Caco-2 (cell line): ENCODE measurements around the gene SLC1A3. TPM values are rescaled to one million over a fixed set of nuclear protein-coding genes. Genes with fewer than 3 reads are reported as not detected.

Experiments used
- BruUV-seq: library from RNA; stranded (reverse); fragments of 400-500 nt; replicated peaks from 2 replicates; lab custom pipeline; 2021; lab: Mats Ljungman, UMichigan
- CTCF ChIA-PET: fragments of 300-600 bp; sonication (Branson Sonifier 250); formaldehyde crosslinking; loops from one replicate; lab custom pipeline; 2022; ENCODE audit warnings: antibody characterized with exemption; lab: Charles Lee
- POLR2A ChIA-PET: fragments of 300-600 bp; sonication (Branson Sonifier 250); formaldehyde crosslinking; loops from one replicate; lab custom pipeline; 2022; ENCODE audit warnings: antibody characterized with exemption; lab: Charles Lee
- DNase-seq, 2 experiments: peaks; one replicate each; pipeline versions ENCODE4 v3.0.0 to v3.0.0-alpha.2; 2020 to 2022
- H3K27me3 ChIP-seq: replicated peaks from 2 replicates; pipeline ENCODE4 v1.6.0; 2011; ENCODE audit warnings: low read length; ENCODE audit not compliant: control insufficient read depth, insufficient read depth
- H3K36me3 ChIP-seq: 2 replicates; pipeline ENCODE4 v1.5.1; 2011; ENCODE audit warnings: low read length; ENCODE audit not compliant: control insufficient read depth, insufficient read depth
- H3K4me1 ChIP-seq: fragments of 250-450 bp; sonication (Bioruptor Pico); 2 replicates; pipeline ENCODE4 v1.5.1; 2020; ENCODE audit warnings: mild to moderate bottlenecking
- H3K4me3 ChIP-seq: 2 replicates; pipeline ENCODE4 v1.5.1; 2011; ENCODE audit warnings: low read depth, mild to moderate bottlenecking, control low read depth, low read length
- H3K9me3 ChIP-seq: fragments of 250-450 bp; sonication (Bioruptor Pico); 2 replicates; pipeline ENCODE4 v1.5.1; 2020; ENCODE audit warnings: mild to moderate bottlenecking, moderate library complexity
- H3K27ac Mint-ChIP-seq: one replicate; pipeline ENCODE4 v1.8.0; 2022; ENCODE audit warnings: mixed read lengths; ENCODE audit not compliant: unreplicated experiment
- H3K27me3 Mint-ChIP-seq: one replicate; pipeline ENCODE4 v1.8.0; 2022; ENCODE audit warnings: mixed read lengths; ENCODE audit not compliant: insufficient read depth, unreplicated experiment
- H3K36me3 Mint-ChIP-seq: one replicate; pipeline ENCODE4 v1.8.0; 2022; ENCODE audit warnings: mild to moderate bottlenecking, mixed read lengths; ENCODE audit not compliant: insufficient read depth, unreplicated experiment
- H3K4me1 Mint-ChIP-seq: one replicate; pipeline ENCODE4 v1.8.0; 2022; ENCODE audit warnings: low read depth, mixed read lengths; ENCODE audit not compliant: unreplicated experiment
- H3K4me3 Mint-ChIP-seq: one replicate; pipeline ENCODE4 v1.8.0; 2022; ENCODE audit warnings: mild to moderate bottlenecking, moderate library complexity, mixed read lengths; ENCODE audit not compliant: unreplicated experiment
- H3K9me3 Mint-ChIP-seq: one replicate; pipeline ENCODE4 v1.8.0; 2022; ENCODE audit warnings: mixed read lengths; ENCODE audit not compliant: unreplicated experiment
- CTCF ChIP-seq, 2 experiments: fragments of 200-600 bp in 1 of 2; IDR thresholded peaks; 1 replicate in 1 of 2; 2 replicates in 1 of 2; pipeline versions ENCODE4 v1.5.1 to v1.8.0; 2011 to 2022; ENCODE audit warnings: antibody characterized with exemption in 1 of 2, control low read depth in 1 of 2, inconsistent platforms in 1 of 2, low read depth in 1 of 2, low read length in 1 of 2, mild to moderate bottlenecking in 1 of 2, moderate library complexity in 1 of 2; ENCODE audit not compliant: insufficient read depth in 1 of 2, severe bottlenecking in 1 of 2, unreplicated experiment in 1 of 2
- intact Hi-C: fragments of 100-400 bp; cut with micrococcal nuclease; formaldehyde crosslinking; loops from one replicate; pipeline ENCODE4 v1.10.0; 2022; ENCODE audit not compliant: unreplicated experiment
- total RNA-seq: library from RNA; stranded (reverse); gene quantifications from 2 replicates; pipeline ENCODE4 v1.2.3, GENCODE V29; 2022

The SLC1A3 gene
- total RNA-seq, 1 experiment from 2014 or later = 178 TPM

- intact Hi-C loops = no loop called here
- no peaks in the 10 kb centered on the region for H3K9me3 Mint-ChIP-seq
- H3K27ac Mint-ChIP-seq = no peak overlapping the region
- Histone ChIP-seq H3K4me3 (no peak overlapping the region), H3K36me3 (no peaks in the 10 kb centered on the region), H3K4me1 (0 out of 2 replicates have a peak, but pooled peaks cover 8% of the 10 kb centered on the region), H3K27me3 (no peaks in the 10 kb centered on the region), H3K9me3 (no peaks in the 10 kb centered on the region)
- DNase-seq = no peak
- H3K36me3 Mint-ChIP-seq = no peaks in the 10 kb centered on the region
- no peak for TF ChIP-seq CTCF (IDR thresholded peaks at IDR 0.05; ENCODE audit: insufficient read depth in 1 of 2, low read depth in 1 of 2, low read length in 1 of 2, severe bottlenecking in 1 of 2, unreplicated experiment in 1 of 2)
- no peaks in the 10 kb centered on the region for H3K4me1 Mint-ChIP-seq
- H3K27me3 Mint-ChIP-seq = no peaks in the 10 kb centered on the region
- H3K4me3 Mint-ChIP-seq = no peak overlapping the region
- ChIA-PET POLR2A (no interaction called here), CTCF (no interaction called here)
- BruUV-seq = no TSS peak
Measured at GRCh38 chr5:36569491-36569890, 36.9 kb upstream of the SLC1A3 start.

GRCh38 chr5:36570301-36571095 lies 35.9 kb upstream of the SLC1A3 start:
- no peaks in the 10 kb centered on the region for H3K9me3 ChIP-seq
- ChIA-PET CTCF (no interaction called here), POLR2A (no interaction called here)
- Mint-ChIP-seq H3K36me3 (no peaks in the 10 kb centered on the region), H3K4me1 (no peaks in the 10 kb centered on the region), H3K27me3 (no peaks in the 10 kb centered on the region), H3K9me3 (no peaks in the 10 kb centered on the region), H3K27ac (no peak overlapping the region), H3K4me3 (no peak overlapping the region)
- H3K4me3 ChIP-seq = no peak overlapping the region
- DNase-seq = no peak
- 0 out of 2 replicates have a peak, but pooled peaks cover 8% of the 10 kb centered on the region for H3K4me1 ChIP-seq
- no peaks in the 10 kb centered on the region for H3K36me3 ChIP-seq
- TF ChIP-seq CTCF (IDR thresholded peaks at IDR 0.05; ENCODE audit: insufficient read depth in 1 of 2, low read depth in 1 of 2, low read length in 1 of 2, severe bottlenecking in 1 of 2, unreplicated experiment in 1 of 2) = no peak
- BruUV-seq = no TSS peak
- intact Hi-C loops = no loop called here
- H3K27me3 ChIP-seq = no peaks in the 10 kb centered on the region

GRCh38 chr5:36571401-36572042 lies 34.9 kb upstream of the SLC1A3 start:
- H3K9me3 ChIP-seq = no peaks in the 10 kb centered on the region
- BruUV-seq = no TSS peak
- Mint-ChIP-seq H3K27ac (no peak overlapping the region), H3K27me3 (no peaks in the 10 kb centered on the region), H3K9me3 (no peaks in the 10 kb centered on the region), H3K4me1 (no peaks in the 10 kb centered on the region), H3K36me3 (no peaks in the 10 kb centered on the region), H3K4me3 (no peak overlapping the region)
- H3K4me1 ChIP-seq = 0 out of 2 replicates have a peak, but pooled peaks cover 8% of the 10 kb centered on the region
- no peak for TF ChIP-seq CTCF (IDR thresholded peaks at IDR 0.05; ENCODE audit: insufficient read depth in 1 of 2, low read depth in 1 of 2, low read length in 1 of 2, severe bottlenecking in 1 of 2, unreplicated experiment in 1 of 2)
- H3K36me3 ChIP-seq = no peaks in the 10 kb centered on the region
- CTCF ChIA-PET = no interaction called here
- H3K27me3 ChIP-seq = no peaks in the 10 kb centered on the region
- POLR2A ChIA-PET = no interaction called here
- no peak for DNase-seq
- no peak overlapping the region for H3K4me3 ChIP-seq
- intact Hi-C loops = no loop called here
